Measurements from ENCODE around the gene IRF9. TPM values are rescaled to one million over a fixed set of nuclear protein-coding genes. Genes with fewer than 3 reads are reported as not detected.

The IRF9 gene
- total and polyA plus RNA-seq, 4 donors, result 75.3 to 124 (median 95.6) TPM

DNA sequence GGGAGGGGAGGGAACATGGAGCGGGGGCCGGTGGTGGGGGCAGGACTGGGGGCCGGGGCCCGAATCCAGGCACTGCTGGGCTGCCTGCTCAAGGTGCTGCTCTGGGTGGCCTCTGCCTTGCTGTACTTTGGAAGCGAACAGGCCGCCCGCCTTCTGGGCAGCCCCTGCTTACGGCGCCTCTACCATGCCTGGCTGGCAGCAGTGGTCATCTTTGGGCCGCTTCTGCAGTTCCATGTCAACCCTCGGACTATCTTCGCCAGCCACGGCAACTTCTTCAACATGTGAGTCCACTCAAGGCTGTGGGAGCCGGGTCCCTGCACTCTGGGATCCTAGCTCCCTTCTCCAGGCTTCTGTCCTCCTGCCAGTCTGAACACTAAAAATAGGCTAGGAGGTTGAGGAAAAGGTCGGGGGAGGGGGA lies 29.5 kb upstream of the IRF9 start:
- Histone ChIP-seq H3K4me1 (ENCODE audit: control insufficient read depth in 5 of 5, insufficient read depth in 5 of 5, low read length in 5 of 5) (peaks cover 0 to 11% (median 4%) of the 10 kb centered on the region in 5 donors), H3K9ac (ENCODE audit: insufficient read depth in 1 of 2, low read length in 2 of 2) (no peak overlapping the region), H3K4me3 (no peak overlapping the region), H3K36me3 (ENCODE audit: control insufficient read depth in 4 of 4, insufficient read depth in 4 of 4, low read length in 4 of 4) (no peaks in the 10 kb centered on the region), H3K27ac (ENCODE audit: low read depth in 1 of 2, low read length in 1 of 2) (peak overlapping the region; percentile 81 to 93), H3K9me3 (ENCODE audit: control insufficient read depth in 4 of 4, insufficient read depth in 3 of 4, low read length in 3 of 4) (no peaks in the 10 kb centered on the region), H3K27me3 (ENCODE audit: control insufficient read depth in 3 of 3, insufficient read depth in 3 of 3, low read length in 2 of 3) (no peaks in the 10 kb centered on the region)
- 83 to 92% methylated on average over 15 of the region's 15 CpGs for WGBS, 2 donors
- TF ChIP-seq, protein P1, sequence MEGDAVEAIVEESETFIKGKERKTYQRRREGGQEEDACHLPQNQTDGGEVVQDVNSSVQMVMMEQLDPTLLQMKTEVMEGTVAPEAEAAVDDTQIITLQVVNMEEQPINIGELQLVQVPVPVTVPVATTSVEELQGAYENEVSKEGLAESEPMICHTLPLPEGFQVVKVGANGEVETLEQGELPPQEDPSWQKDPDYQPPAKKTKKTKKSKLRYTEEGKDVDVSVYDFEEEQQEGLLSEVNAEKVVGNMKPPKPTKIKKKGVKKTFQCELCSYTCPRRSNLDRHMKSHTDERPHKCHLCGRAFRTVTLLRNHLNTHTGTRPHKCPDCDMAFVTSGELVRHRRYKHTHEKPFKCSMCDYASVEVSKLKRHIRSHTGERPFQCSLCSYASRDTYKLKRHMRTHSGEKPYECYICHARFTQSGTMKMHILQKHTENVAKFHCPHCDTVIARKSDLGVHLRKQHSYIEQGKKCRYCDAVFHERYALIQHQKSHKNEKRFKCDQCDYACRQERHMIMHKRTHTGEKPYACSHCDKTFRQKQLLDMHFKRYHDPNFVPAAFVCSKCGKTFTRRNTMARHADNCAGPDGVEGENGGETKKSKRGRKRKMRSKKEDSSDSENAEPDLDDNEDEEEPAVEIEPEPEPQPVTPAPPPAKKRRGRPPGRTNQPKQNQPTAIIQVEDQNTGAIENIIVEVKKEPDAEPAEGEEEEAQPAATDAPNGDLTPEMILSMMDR (IDR thresholded peaks at IDR 0.05; ENCODE audit: control extremely low read depth, extremely low read depth), result no peak
- no peak for DNase-seq
- ATAC-seq (ENCODE audit: insufficient read depth, low FRiP score), result no peak

DNA sequence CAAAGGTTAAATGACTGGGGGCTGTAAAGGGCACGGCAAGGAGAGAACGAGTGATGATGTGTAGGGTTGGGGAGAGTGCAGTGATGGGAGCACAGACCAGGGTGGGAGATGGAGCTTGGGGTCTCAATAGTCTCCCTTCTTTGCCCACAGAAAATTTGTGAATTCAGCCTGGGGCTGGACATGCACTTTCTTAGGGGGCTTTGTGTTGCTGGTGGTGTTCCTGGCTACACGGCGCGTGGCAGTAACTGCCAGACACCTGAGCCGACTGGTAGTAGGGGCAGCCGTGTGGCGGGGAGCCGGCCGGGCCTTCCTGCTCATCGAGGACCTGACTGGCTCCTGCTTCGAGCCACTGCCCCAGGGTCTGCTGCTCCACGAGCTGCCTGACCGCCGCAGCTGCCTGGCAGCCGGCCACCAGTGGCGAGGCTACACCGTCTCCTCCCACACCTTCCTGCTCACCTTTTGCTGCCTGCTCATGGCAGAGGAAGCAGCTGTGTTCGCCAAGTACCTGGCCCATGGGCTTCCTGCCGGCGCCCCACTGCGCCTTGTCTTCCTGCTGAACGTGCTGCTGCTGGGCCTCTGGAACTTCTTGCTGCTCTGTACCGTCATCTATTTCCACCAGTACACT lies 28.9 kb upstream of the IRF9 start:
- H3K9ac ChIP-seq (ENCODE audit: insufficient read depth in 1 of 2, low read length in 2 of 2), result no peak overlapping the region
- TF ChIP-seq, protein P1 (IDR thresholded peaks at IDR 0.05; ENCODE audit: control extremely low read depth, extremely low read depth), result no peak
- H3K27ac ChIP-seq (ENCODE audit: low read depth in 1 of 2, low read length in 1 of 2), result peak overlapping the region in 1 of 2 donors; percentile 93
- 61 to 76% methylated on average over 24 of the region's 24 CpGs for WGBS, 2 donors
- H3K4me3 ChIP-seq, result no peak overlapping the region
- no peaks in the 10 kb centered on the region for H3K27me3 ChIP-seq (ENCODE audit: control insufficient read depth in 3 of 3, insufficient read depth in 3 of 3, low read length in 2 of 3)
- DNase-seq (no peak), ATAC-seq (ENCODE audit: insufficient read depth, low FRiP score) (no peak)
- H3K9me3 ChIP-seq (ENCODE audit: control insufficient read depth in 4 of 4, insufficient read depth in 3 of 4, low read length in 3 of 4), result no peaks in the 10 kb centered on the region
- H3K4me1 ChIP-seq (ENCODE audit: control insufficient read depth in 5 of 5, insufficient read depth in 5 of 5, low read length in 5 of 5), result peaks cover 0 to 17% (median 7%) of the 10 kb centered on the region in 5 donors
- H3K36me3 ChIP-seq (ENCODE audit: control insufficient read depth in 4 of 4, insufficient read depth in 4 of 4, low read length in 4 of 4), result peaks cover 0 to under 1% (median 0%) of the 10 kb centered on the region in 4 donors

DNA sequence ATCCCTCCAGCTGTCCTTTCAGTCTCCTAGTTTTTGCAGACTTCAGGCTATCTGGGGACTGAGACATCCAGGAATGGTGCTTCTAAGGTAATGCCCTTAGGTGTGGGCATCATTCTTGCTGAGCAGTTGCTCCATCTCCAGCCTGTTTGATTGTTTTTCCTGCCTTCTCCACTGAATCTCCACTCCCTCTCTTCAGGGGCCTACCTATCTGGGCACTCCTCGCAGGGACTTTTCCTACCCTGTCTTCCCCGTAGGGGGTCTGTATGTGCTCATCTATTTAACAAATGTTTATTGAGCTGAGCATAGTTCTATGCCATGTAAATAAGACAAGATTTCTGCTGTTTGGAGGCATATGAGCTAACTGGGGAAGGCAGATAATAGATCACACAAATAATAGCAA lies 28.1 kb upstream of the IRF9 start:
- DNase-seq (no peak), ATAC-seq (ENCODE audit: insufficient read depth, low FRiP score) (no peak)
- peaks cover 0 to 18% (median 7%) of the 10 kb centered on the region in 5 donors for H3K4me1 ChIP-seq (ENCODE audit: control insufficient read depth in 5 of 5, insufficient read depth in 5 of 5, low read length in 5 of 5)
- no peak overlapping the region for H3K9ac ChIP-seq (ENCODE audit: insufficient read depth in 1 of 2, low read length in 2 of 2)
- peak overlapping the region in 1 of 2 donors; percentile 93 for H3K27ac ChIP-seq (ENCODE audit: low read depth in 1 of 2, low read length in 1 of 2)
- H3K4me3 ChIP-seq, result no peak overlapping the region
- H3K36me3 ChIP-seq (ENCODE audit: control insufficient read depth in 4 of 4, insufficient read depth in 4 of 4, low read length in 4 of 4), result peaks cover 0 to 8% (median 5%) of the 10 kb centered on the region in 4 donors
- no peaks in the 10 kb centered on the region for H3K27me3 ChIP-seq (ENCODE audit: control insufficient read depth in 3 of 3, insufficient read depth in 3 of 3, low read length in 2 of 3)
- TF ChIP-seq, protein P1 (IDR thresholded peaks at IDR 0.05; ENCODE audit: control extremely low read depth, extremely low read depth), result no peak
- no peaks in the 10 kb centered on the region for H3K9me3 ChIP-seq (ENCODE audit: control insufficient read depth in 4 of 4, insufficient read depth in 3 of 4, low read length in 3 of 4)
- WGBS, 2 donors, result 93 to 95% methylated on average over 2 of the region's 2 CpGs

All from lung (tissue), 12 donors.